HCT116 (cell line): ENCODE results near the gene ZNF507. TPM values are rescaled to one million over a fixed set of nuclear protein-coding genes. Genes with fewer than 3 reads are reported as not detected.

Source experiments
- ATAC-seq: fragments of 200-7000 bp; cut with Tn5 transposase; 2 replicates; pipeline ENCODE4 v1.9.1; 2020; ENCODE audit warnings: mild to moderate bottlenecking, moderate library complexity
- BruUV-seq: library from RNA; stranded (reverse); fragments of 400-500 nt; replicated peaks from 2 replicates; lab custom pipeline; 2021; lab: Mats Ljungman, UMichigan
- CTCF ChIA-PET: fragments of 300-600 bp; sonication (Branson Sonifier 250); formaldehyde crosslinking; loops from one replicate; lab custom pipeline; 2021; ENCODE audit warnings: antibody characterized with exemption; lab: Charles Lee
- POLR2A ChIA-PET: fragments of 300-600, 350-600 bp; sonication (Branson Sonifier 250); formaldehyde crosslinking; loops from one replicate; lab custom pipeline; 2021; ENCODE audit warnings: antibody characterized with exemption; lab: Charles Lee
- RAD21 ChIA-PET, 2 experiments: fragments of 300-600 bp; sonication (Branson Sonifier 250); formaldehyde crosslinking; loops; one replicate each; lab custom pipeline; 2023; ENCODE audit warnings: low total read pairs in 2 of 2; ENCODE audit not compliant: uncharacterized antibody in 2 of 2, unreplicated experiment in 2 of 2, low non-redundant PET in 1 of 2; lab: Charles Lee
- DNase-seq: peaks from one replicate; pipeline ENCODE4 v3.0.0-alpha.2; 2010; ENCODE audit warnings: low read depth, low spot score
- H2AFZ ChIP-seq: fragments of 200-600 bp; shearing (Covaris generic), sonication (generic); 2 replicates; pipeline ENCODE4 v1.6.1; 2017; ENCODE audit warnings: low read depth, mixed run types, mixed read lengths, antibody characterized with exemption, low read length; ENCODE audit not compliant: poor library complexity, severe bottlenecking
- H3K27ac ChIP-seq: 2 replicates; pipeline ENCODE4 v1.5.1; 2012; ENCODE audit warnings: low read depth, low read length
- H3K27me3 ChIP-seq: fragments of 200-600 bp; sonication (generic); 2 replicates; pipeline ENCODE4 v1.6.1; 2016; ENCODE audit warnings: mixed run types, low read length, mixed read lengths; ENCODE audit not compliant: insufficient read depth
- H3K36me3 ChIP-seq, 2 experiments: fragments of 200-500 bp in 1 of 2; fragments of 200-600 bp in 1 of 2; sonication (Bioruptor generic) in 1 of 2; sonication (generic) in 1 of 2; 2 replicates each; pipeline versions ENCODE4 v1.5.1 to v1.6.1; 2014 to 2016; ENCODE audit warnings: low read length in 2 of 2, inconsistent platforms in 1 of 2, mixed read lengths in 1 of 2, mixed run types in 1 of 2; ENCODE audit not compliant: insufficient read depth in 2 of 2, control insufficient read depth in 1 of 2
- H3K4me1 ChIP-seq, 2 experiments: fragments of 200-600 bp in 1 of 2; sonication (generic) in 1 of 2; 2 replicates each; pipeline versions ENCODE4 v1.5.1 to v1.6.1; 2012 to 2017; ENCODE audit warnings: low read length in 2 of 2, inconsistent platforms in 1 of 2, mild to moderate bottlenecking in 1 of 2, mixed read lengths in 1 of 2, mixed run types in 1 of 2, moderate library complexity in 1 of 2; ENCODE audit not compliant: insufficient read depth in 2 of 2, control insufficient read depth in 1 of 2
- H3K4me2 ChIP-seq: fragments of 200-600 bp; sonication (generic); 2 replicates; pipeline ENCODE4 v1.6.1; 2017; ENCODE audit warnings: mixed run types, low read length, mixed read lengths
- H3K4me3 ChIP-seq, 2 experiments: fragments of 200-600 bp in 1 of 2; sonication (generic) in 1 of 2; replicated peaks in 1 of 2; 2 replicates each; pipeline ENCODE4 v1.5.1; 2011 to 2016; ENCODE audit warnings: low read length in 2 of 2, control low read depth in 1 of 2, low read depth in 1 of 2, mild to moderate bottlenecking in 1 of 2, mixed read lengths in 1 of 2, mixed run types in 1 of 2
- H3K79me2 ChIP-seq: fragments of 200-600 bp; sonication (generic); 2 replicates; pipeline ENCODE4 v1.6.1; 2017; ENCODE audit warnings: mild to moderate bottlenecking, mixed run types, low read length, moderate library complexity, mixed read lengths; ENCODE audit not compliant: insufficient read depth
- H3K9ac ChIP-seq: fragments of 200-600 bp; sonication (generic); 2 replicates; pipeline ENCODE4 v1.6.1; 2016; ENCODE audit warnings: low read length, mixed read lengths
- H3K9me2 ChIP-seq: fragments of 200-600 bp; sonication (generic), shearing (Covaris generic); 2 replicates; pipeline ENCODE4 v1.6.1; 2017; ENCODE audit warnings: mixed run types, mild to moderate bottlenecking, moderate library complexity; ENCODE audit not compliant: insufficient read depth
- H3K9me3 ChIP-seq, 2 experiments: fragments of 200-500 bp in 1 of 2; fragments of 200-600 bp in 1 of 2; sonication (Bioruptor generic) in 1 of 2; sonication (generic) in 1 of 2; 2 replicates each; pipeline ENCODE4 v1.6.1; 2014 to 2017; ENCODE audit warnings: low read length in 2 of 2, mixed read lengths in 2 of 2, inconsistent platforms in 1 of 2, low read depth in 1 of 2, mild to moderate bottlenecking in 1 of 2, mixed run types in 1 of 2, moderate library complexity in 1 of 2; ENCODE audit not compliant: control insufficient read depth in 1 of 2, insufficient read depth in 1 of 2
- H4K20me1 ChIP-seq: fragments of 200-600 bp; sonication (generic), shearing (Covaris generic); 2 replicates; pipeline ENCODE4 v1.6.1; 2017; ENCODE audit warnings: mixed run types, mild to moderate bottlenecking, moderate library complexity; ENCODE audit not compliant: insufficient read depth
- CBX3 ChIP-seq: IDR thresholded peaks from 2 replicates; pipeline ENCODE4 v1.6.1; 2012; ENCODE audit warnings: low read depth
- CEBPB ChIP-seq: IDR thresholded peaks from 2 replicates; pipeline ENCODE4 v1.6.1; 2012; ENCODE audit warnings: low read depth
- EZH2 ChIP-seq: fragments of 200-600 bp; sonication (generic); IDR thresholded peaks from 2 replicates; pipeline ENCODE4 v1.6.1; 2017; ENCODE audit warnings: antibody characterized with exemption, mixed run types
- RAD21 ChIP-seq: IDR thresholded peaks from 2 replicates; pipeline ENCODE4 v1.6.1; 2012; ENCODE audit warnings: low read depth, mild to moderate bottlenecking
- SIN3A ChIP-seq: IDR thresholded peaks from 2 replicates; pipeline ENCODE4 v1.6.1; 2012; ENCODE audit warnings: low read depth
- SP1 ChIP-seq: IDR thresholded peaks from 2 replicates; pipeline ENCODE4 v1.6.1; 2012; ENCODE audit warnings: low read depth
- YY1 ChIP-seq: IDR thresholded peaks from 2 replicates; pipeline ENCODE4 v1.6.1; 2011; ENCODE audit warnings: low read length, low read depth, moderate library complexity, mild to moderate bottlenecking; ENCODE audit not compliant: insufficient replicate concordance; ENCODE audit errors: extremely low read depth
- intact Hi-C: fragments of 100-400 bp; cut with micrococcal nuclease; formaldehyde crosslinking; loops from 2 replicates; pipeline ENCODE4 v1.10.0; 2022
- total RNA-seq: library from RNA; stranded (reverse); gene quantifications from one replicate; pipeline ENCODE4 v1.2.1, GENCODE V29; 2021; ENCODE audit not compliant: unreplicated experiment
- TF ChIP-seq, protein P1 (sequence below): IDR thresholded peaks from 2 replicates; pipeline ENCODE4 v1.6.1; 2012; ENCODE audit warnings: low read depth
- TF ChIP-seq, protein P2 (sequence below), 3 experiments: fragments of 200-600 bp in 1 of 3; sonication (generic) in 1 of 3; IDR thresholded peaks in 2 of 3; conservative IDR thresholded peaks in 1 of 3; 2 replicates each; pipeline ENCODE4 v1.5.1; 2012 to 2017; ENCODE audit warnings: low read depth in 2 of 3, low read length in 2 of 3, antibody characterized with exemption in 1 of 3, borderline replicate concordance in 1 of 3, control low read depth in 1 of 3, mild to moderate bottlenecking in 1 of 3, mixed read lengths in 1 of 3, mixed run types in 1 of 3, moderate library complexity in 1 of 3; ENCODE audit not compliant: insufficient read depth in 1 of 3
- TF ChIP-seq, protein P3 (sequence below): IDR thresholded peaks from 2 replicates; pipeline ENCODE4 v1.6.1; 2012
- TF ChIP-seq, protein P4 (sequence below): IDR thresholded peaks from 2 replicates; pipeline ENCODE4 v1.6.1; 2012

Gene ZNF507
- total RNA-seq, 1 experiment from 2014 or later: 27.4 TPM

DNA sequence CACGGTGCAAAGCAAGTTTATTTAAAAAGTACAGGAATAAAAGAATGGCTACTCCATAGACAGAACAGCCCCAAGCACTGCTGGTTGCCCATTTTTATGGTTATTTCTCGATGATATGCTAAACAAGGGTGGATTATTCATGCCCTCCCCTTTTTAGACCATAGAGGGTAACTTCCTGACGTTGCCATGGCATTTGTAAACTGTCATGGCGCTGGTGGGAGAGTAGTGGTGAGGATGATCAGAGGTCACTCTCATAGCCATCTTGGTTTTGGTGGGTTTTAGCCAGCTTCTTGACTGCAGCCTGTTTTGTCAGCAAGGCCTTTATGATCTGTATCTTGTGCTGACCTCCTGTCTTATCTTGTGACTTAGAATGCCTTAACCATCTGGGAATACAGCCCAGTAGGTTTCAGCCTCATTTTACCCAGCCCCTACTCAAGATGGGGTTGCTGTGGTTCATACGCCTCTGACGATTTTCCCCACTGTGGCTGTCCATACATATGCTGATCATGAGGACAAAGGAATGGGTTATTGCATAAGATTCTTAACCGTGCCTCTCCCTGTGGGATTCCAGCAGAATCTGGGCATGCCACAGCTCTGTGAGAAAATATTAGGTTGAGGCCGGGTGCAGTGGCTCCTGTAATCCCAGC, 36.9 kb upstream of the ZNF507 start:
- intact Hi-C loops: no loop called here
- no peaks in the 10 kb centered on the region for H3K36me3 ChIP-seq
- CTCF ChIA-PET: no interaction called here

More for the DNA sequence above, 36.9 kb upstream of the ZNF507 start:
- H3K9me2 ChIP-seq: no peaks in the 10 kb centered on the region
- no peak overlapping the region for H3K4me3 ChIP-seq
- no peaks in the 10 kb centered on the region for H3K79me2 ChIP-seq
- peaks cover 4% of the 10 kb centered on the region; the same call in 1 of the 2 replicates for H3K27me3 ChIP-seq
- H3K4me2 ChIP-seq: no peak overlapping the region
- POLR2A ChIA-PET: no interaction called here
- TF ChIP-seq CBX3 (no peak), SIN3A (no peak), YY1 (no peak), CEBPB (no peak), SP1 (no peak), RAD21 (no peak), EZH2 (no peak)
- TF ChIP-seq, protein P1, sequence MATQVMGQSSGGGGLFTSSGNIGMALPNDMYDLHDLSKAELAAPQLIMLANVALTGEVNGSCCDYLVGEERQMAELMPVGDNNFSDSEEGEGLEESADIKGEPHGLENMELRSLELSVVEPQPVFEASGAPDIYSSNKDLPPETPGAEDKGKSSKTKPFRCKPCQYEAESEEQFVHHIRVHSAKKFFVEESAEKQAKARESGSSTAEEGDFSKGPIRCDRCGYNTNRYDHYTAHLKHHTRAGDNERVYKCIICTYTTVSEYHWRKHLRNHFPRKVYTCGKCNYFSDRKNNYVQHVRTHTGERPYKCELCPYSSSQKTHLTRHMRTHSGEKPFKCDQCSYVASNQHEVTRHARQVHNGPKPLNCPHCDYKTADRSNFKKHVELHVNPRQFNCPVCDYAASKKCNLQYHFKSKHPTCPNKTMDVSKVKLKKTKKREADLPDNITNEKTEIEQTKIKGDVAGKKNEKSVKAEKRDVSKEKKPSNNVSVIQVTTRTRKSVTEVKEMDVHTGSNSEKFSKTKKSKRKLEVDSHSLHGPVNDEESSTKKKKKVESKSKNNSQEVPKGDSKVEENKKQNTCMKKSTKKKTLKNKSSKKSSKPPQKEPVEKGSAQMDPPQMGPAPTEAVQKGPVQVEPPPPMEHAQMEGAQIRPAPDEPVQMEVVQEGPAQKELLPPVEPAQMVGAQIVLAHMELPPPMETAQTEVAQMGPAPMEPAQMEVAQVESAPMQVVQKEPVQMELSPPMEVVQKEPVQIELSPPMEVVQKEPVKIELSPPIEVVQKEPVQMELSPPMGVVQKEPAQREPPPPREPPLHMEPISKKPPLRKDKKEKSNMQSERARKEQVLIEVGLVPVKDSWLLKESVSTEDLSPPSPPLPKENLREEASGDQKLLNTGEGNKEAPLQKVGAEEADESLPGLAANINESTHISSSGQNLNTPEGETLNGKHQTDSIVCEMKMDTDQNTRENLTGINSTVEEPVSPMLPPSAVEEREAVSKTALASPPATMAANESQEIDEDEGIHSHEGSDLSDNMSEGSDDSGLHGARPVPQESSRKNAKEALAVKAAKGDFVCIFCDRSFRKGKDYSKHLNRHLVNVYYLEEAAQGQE: no peak
- TF ChIP-seq, protein P2, sequence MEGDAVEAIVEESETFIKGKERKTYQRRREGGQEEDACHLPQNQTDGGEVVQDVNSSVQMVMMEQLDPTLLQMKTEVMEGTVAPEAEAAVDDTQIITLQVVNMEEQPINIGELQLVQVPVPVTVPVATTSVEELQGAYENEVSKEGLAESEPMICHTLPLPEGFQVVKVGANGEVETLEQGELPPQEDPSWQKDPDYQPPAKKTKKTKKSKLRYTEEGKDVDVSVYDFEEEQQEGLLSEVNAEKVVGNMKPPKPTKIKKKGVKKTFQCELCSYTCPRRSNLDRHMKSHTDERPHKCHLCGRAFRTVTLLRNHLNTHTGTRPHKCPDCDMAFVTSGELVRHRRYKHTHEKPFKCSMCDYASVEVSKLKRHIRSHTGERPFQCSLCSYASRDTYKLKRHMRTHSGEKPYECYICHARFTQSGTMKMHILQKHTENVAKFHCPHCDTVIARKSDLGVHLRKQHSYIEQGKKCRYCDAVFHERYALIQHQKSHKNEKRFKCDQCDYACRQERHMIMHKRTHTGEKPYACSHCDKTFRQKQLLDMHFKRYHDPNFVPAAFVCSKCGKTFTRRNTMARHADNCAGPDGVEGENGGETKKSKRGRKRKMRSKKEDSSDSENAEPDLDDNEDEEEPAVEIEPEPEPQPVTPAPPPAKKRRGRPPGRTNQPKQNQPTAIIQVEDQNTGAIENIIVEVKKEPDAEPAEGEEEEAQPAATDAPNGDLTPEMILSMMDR (IDR thresholded peaks at IDR 0.05 in 2 of 3, conservative IDR thresholded peaks at IDR 0.05 in 1 of 3; ENCODE audit: borderline replicate concordance in 1 of 3, insufficient read depth in 1 of 3, low read depth in 2 of 3, low read length in 2 of 3): no peak
- TF ChIP-seq, protein P3, sequence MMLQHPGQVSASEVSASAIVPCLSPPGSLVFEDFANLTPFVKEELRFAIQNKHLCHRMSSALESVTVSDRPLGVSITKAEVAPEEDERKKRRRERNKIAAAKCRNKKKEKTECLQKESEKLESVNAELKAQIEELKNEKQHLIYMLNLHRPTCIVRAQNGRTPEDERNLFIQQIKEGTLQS: no peak
- TF ChIP-seq, protein P4, sequence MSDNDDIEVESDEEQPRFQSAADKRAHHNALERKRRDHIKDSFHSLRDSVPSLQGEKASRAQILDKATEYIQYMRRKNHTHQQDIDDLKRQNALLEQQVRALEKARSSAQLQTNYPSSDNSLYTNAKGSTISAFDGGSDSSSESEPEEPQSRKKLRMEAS: no peak
- no peak overlapping the region for H2AFZ ChIP-seq
- RAD21 ChIA-PET: no interaction called here
- H3K4me1 ChIP-seq: no peaks in the 10 kb centered on the region
- BruUV-seq: no TSS peak
- H3K9me3 ChIP-seq: no peaks in the 10 kb centered on the region
- no peak overlapping the region for H3K27ac ChIP-seq
- H4K20me1 ChIP-seq: no peaks in the 10 kb centered on the region
- no peak for DNase-seq
- H3K9ac ChIP-seq: no peak overlapping the region
- ATAC-seq: no peak
